ENCODE measurements around the gene WDR17.

WDR17 gene

GRCh38 chr4:176034499-176034898 lies 31.1 kb upstream of the WDR17 start:
- Histone ChIP-seq H3K4me3 (ENCODE audit: low read depth, low read length) (no peak overlapping the region), H3K4me1 (no peaks in the 10 kb centered on the region), H3K9me3 (no peaks in the 10 kb centered on the region), H3K36me3 (no peaks in the 10 kb centered on the region), H3K27me3 (no peaks in the 10 kb centered on the region)
- TF ChIP-seq CTCF (IDR thresholded peaks at IDR 0.05; ENCODE audit: low read depth, low read length), result peak; percentile 37
- peak; percentile 31 for DNase-seq

GRCh38 chr4:176034936-176035335 lies 30.7 kb upstream of the WDR17 start:
- H3K4me1 ChIP-seq, result no peaks in the 10 kb centered on the region
- H3K9me3 ChIP-seq, result no peaks in the 10 kb centered on the region
- TF ChIP-seq CTCF (IDR thresholded peaks at IDR 0.05; ENCODE audit: low read depth, low read length), result no peak
- H3K27me3 ChIP-seq, result no peaks in the 10 kb centered on the region
- H3K36me3 ChIP-seq, result no peaks in the 10 kb centered on the region
- no peak for DNase-seq
- H3K4me3 ChIP-seq (ENCODE audit: low read depth, low read length), result no peak overlapping the region

- Histone ChIP-seq H3K9me3 (no peaks in the 10 kb centered on the region), H3K4me1 (no peaks in the 10 kb centered on the region), H3K27me3 (no peaks in the 10 kb centered on the region), H3K36me3 (no peaks in the 10 kb centered on the region), H3K4me3 (ENCODE audit: low read depth, low read length) (no peak overlapping the region)
- DNase-seq, result no peak
- no peak for TF ChIP-seq CTCF (IDR thresholded peaks at IDR 0.05; ENCODE audit: low read depth, low read length)
These were observed 28.9 kb upstream of the WDR17 start for GRCh38 chr4:176036585-176037205.

- Histone ChIP-seq H3K27me3 (no peaks in the 10 kb centered on the region), H3K4me3 (ENCODE audit: low read depth, low read length) (no peak overlapping the region), H3K36me3 (no peaks in the 10 kb centered on the region), H3K4me1 (no peaks in the 10 kb centered on the region), H3K9me3 (no peaks in the 10 kb centered on the region)
- TF ChIP-seq CTCF (IDR thresholded peaks at IDR 0.05; ENCODE audit: low read depth, low read length), result no peak
- no peak for DNase-seq
These were observed 26.9 kb upstream of the WDR17 start for GRCh38 chr4:176038789-176039188.

- no peak for DNase-seq
- no peak for TF ChIP-seq CTCF (IDR thresholded peaks at IDR 0.05; ENCODE audit: low read depth, low read length)
- no peaks in the 10 kb centered on the region for H3K36me3 ChIP-seq
- H3K4me3 ChIP-seq (ENCODE audit: low read depth, low read length), result no peak overlapping the region
- no peaks in the 10 kb centered on the region for H3K4me1 ChIP-seq
- H3K9me3 ChIP-seq, result no peaks in the 10 kb centered on the region
- H3K27me3 ChIP-seq, result no peaks in the 10 kb centered on the region
These were observed 23.4 kb upstream of the WDR17 start for GRCh38 chr4:176042195-176042594.

- Histone ChIP-seq H3K4me3 (ENCODE audit: low read depth, low read length) (no peak overlapping the region), H3K36me3 (no peaks in the 10 kb centered on the region), H3K9me3 (no peaks in the 10 kb centered on the region), H3K27me3 (no peaks in the 10 kb centered on the region), H3K4me1 (no peaks in the 10 kb centered on the region)
- no peak for TF ChIP-seq CTCF (IDR thresholded peaks at IDR 0.05; ENCODE audit: low read depth, low read length)
- no peak for DNase-seq
These were observed 21.6 kb upstream of the WDR17 start for GRCh38 chr4:176043838-176044588.

Measured in BE2C (cell line).